GM23248 (cell line): ENCODE data around the gene CEP350.

Experiments used
- EZH2 ChIP-seq: fragments of 200-600 bp; sonication (generic); IDR thresholded peaks from 2 replicates; pipeline ENCODE4 v1.6.1; 2018; ENCODE audit warnings: antibody characterized with exemption, mild to moderate bottlenecking; ENCODE audit not compliant: insufficient read depth, poor library complexity, severe bottlenecking
- EZH2phosphoT487 ChIP-seq: fragments of 200-600 bp; sonication (generic); IDR thresholded peaks from 2 replicates; pipeline ENCODE4 v1.6.1; 2018; ENCODE audit warnings: antibody characterized with exemption, moderate library complexity, mild to moderate bottlenecking, low read depth; ENCODE audit not compliant: insufficient read depth

DNA sequence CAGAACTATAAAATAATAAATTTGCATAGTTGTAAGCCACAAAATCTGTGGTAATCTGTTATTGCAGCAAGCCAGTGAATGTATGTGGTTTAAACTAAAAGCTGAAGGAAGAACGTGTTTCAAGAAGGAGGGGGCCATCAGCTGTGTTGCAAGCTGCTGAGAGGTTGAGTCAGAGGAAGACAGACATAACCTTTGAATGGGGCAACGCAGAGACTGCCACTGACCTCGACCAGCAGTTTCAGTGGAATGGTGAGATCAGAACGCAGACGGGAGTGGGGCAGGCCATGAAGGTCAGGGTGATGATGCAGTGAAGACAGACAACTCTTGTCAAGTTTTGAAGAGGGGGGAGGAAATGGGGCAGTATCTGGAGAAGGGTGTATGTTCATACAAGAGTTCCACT, 176.9 kb downstream of the CEP350 start:
- TF ChIP-seq EZH2 (no peak), EZH2phosphoT487 (no peak)
